ENCODE results near the gene UPP1.

DNA sequence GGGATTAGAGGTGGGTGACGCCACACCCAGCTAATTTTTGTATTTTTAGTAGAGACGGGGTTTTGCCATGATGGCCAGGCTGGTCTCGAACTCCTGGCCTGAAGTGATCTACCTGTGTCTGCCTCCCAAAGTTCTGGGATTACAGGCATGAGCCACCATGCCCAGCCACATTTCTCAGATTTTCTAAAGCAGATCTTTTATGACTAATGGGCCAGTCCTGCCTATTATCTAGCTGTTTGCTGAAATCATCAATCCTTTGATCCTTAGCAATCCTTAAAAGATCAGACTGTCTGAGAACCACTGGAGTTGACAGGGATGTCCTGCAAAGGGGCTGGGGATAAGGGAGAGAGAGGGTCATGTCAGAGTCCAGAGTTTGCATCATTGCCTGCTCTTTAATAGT lies 61.0 kb downstream of the UPP1 start:
- TF ChIP-seq MAX (IDR thresholded peaks at IDR 0.05; ENCODE audit: low read depth, low read length), result no peak
- TF ChIP-seq CBX3 (IDR thresholded peaks at IDR 0.05; ENCODE audit: borderline replicate concordance, low read depth), result no peak
- TF ChIP-seq MXI1 (IDR thresholded peaks at IDR 0.05; ENCODE audit: low read depth, low read length), result no peak
- TF ChIP-seq CTCF (IDR thresholded peaks at IDR 0.05 in 2 of 3, conservative IDR thresholded peaks at IDR 0.05 in 1 of 3; ENCODE audit: control insufficient read depth in 2 of 3, extremely low read depth in 1 of 3, insufficient read depth in 1 of 3, low read depth in 3 of 3, low read length in 3 of 3), result no peak
- no peak for TF ChIP-seq ZNF207 (IDR thresholded peaks at IDR 0.05; ENCODE audit: borderline replicate concordance)
- TF ChIP-seq LARP7 (IDR thresholded peaks at IDR 0.05), result no peak
- TF ChIP-seq POLR2A (IDR thresholded peaks at IDR 0.05; ENCODE audit: low read depth, low read length), result no peak
